GM21360 (cell line): ENCODE results near the gene SARS2.
"Not testable (repeated sequence)": the region's sequence is repeated elsewhere in the genome, so short reads cannot be mapped to it uniquely, and the experiment has no call there.

Experiments used
- ATAC-seq: cut with Tn5 transposase; IDR thresholded peaks from one replicate; pipeline ENCODE4 v1.9.1; 2021; ENCODE audit warnings: mild to moderate bottlenecking, moderate library complexity; ENCODE audit not compliant: unreplicated experiment

Gene SARS2

DNA sequence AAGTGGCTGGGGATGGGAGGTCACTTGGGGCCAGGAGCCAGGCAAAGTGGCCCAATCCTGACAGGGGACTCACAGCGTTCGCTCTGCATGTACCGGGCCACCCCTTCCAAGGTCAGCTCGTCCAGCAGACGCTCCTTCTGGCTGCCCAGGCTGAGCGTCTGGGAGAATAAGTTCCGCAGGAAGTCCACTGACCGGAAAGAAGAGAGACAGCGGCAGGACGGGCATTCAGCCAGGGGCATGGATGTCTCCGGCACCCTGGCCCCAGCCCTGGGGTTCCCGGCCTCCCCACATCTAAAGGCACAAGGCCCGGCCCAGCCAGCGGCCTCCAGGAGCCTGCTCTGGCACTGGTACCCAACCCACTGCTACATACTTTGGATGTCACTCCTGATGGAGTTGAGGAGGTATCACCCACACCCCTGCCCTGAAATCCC lies 37.2 kb downstream of the SARS2 start:
- ATAC-seq = no peak

DNA sequence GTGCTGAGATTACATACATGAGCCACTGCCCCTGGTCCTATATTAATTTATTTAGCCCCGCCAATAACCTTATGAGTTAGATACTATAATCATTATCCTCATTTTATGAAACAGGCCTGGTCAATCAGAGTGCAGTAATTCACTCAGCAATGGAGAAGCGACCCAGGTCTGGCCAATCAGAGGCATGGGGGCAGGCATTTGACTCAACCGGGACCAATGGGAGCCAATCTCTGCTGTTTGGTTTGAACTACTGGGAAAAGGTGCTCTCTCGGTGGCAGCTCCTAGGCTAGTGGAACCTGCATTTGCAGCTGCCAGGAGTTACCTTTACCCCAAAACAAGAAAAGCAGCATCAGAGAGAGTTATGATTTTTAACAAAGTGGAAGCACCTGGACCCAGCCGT lies 37.7 kb downstream of the SARS2 start:
- ATAC-seq = no peak

DNA sequence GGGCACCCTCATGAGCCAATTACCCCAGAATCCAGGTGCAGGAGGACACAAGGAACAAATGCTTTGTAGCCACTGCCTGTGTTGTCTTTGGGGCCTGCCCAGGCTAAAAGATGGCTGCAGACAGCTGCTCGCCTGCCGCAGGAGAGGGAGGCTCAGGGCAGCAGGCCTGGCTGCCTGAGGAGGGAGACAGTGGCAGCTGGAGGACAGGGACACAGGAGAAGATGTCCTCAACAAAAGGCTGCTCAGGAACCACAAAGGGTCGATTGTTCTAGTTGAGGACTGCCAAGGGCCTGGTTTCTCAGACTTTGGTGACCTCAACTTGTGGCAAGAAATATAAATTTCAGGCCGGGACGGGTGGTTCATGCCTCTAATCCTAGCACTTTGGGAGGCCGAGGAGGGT lies 38.8 kb downstream of the SARS2 start:
- no peak for ATAC-seq

DNA sequence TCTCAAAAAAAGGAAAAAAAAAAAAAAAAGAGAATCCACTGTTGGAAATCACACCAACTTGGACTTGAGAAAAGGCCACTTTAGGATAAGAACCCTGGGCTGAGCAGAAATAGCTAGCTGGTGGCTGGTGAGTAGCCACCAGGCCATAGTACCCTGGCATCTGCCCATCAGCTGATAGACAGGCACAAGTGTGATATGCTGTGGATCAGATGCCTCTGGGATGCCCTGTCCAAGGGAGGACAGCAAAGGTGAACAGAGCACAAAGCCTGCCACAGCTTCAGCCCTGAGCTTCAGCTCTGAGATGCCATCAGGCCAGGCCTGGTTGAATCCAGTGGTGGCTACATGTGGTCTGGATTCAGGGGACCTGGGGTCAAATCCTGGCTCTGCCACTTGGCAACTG lies 39.9 kb downstream of the SARS2 start:
- ATAC-seq = no peak

DNA sequence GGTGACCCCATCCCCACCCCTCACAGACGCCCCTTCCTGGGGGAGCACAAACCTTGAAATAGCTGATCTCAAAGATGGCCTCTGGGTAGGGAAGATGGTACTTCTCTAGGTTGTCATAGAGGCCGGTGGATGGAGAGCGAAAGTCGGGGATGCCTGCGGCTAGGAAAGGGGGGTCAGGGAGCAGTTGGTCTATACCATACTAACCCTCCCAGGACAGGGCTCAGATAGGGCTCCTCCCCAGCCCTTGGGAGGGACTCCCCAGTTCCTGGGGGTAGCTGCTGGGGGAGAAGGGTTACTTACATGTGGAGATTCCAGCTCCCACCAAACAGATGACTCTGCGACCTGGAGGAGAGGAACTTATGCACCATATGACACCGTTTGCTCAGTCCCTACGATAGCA lies 40.8 kb downstream of the SARS2 start:
- no peak for ATAC-seq

DNA sequence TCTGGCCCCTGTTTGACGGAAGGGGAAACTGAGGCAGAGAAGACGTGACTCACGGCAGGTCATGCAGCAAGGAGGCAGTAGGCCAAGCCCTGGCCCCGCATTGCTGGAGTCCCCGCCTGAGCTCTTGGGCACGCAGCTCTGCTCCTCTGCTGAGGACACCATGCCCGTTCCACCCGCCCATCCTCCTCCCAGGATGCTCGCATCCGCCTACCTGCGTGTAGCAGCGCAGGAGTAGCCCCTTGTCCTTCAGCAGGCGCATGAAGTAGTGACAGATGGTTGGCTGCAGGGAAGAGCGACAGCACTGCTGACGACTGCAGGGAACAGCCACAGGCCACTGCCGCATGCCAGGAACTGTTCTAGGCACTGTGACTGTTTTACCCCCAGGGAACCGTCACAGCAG lies 41.7 kb downstream of the SARS2 start:
- ATAC-seq = no peak

DNA sequence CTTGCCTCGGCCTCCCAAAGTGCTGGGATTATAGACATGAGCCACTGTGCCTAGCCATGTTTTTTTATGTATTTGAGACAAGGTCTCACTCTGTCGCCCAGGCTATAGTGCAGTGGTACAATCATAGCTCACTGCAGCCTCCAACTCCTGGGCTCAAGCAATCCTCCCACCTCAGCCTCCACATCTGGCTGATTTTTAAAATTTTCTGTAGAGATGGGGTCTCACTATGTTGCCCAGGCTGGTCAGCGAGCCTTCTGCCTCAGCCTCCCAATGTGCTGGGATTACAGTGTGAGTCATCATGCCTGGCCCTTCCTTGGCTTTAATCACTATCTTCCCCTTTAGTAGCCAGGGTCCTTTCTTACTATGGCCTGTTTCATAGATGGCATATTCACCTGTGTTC lies 45.9 kb downstream of the SARS2 start:
- ATAC-seq = not testable (repeated sequence)

DNA sequence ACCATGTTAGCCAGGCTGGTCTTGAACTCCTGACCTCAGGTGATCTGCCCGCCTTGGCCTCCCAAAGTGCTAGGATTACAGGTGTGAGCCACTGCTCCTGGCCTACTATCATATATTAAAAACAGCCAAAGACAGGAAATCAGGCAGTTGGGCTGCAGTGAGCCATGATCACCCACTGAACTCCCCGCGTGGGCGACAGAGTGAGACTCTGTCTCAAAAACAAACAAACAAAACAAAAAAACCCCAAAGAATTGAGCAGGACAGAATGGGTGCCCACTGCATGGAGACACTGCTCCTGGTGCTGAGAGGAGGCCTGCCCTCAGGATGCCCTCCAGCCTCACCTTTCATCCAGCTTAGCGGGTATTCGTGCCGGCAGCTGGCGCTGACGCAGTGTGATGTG lies 47.3 kb downstream of the SARS2 start:
- ATAC-seq = no peak

DNA sequence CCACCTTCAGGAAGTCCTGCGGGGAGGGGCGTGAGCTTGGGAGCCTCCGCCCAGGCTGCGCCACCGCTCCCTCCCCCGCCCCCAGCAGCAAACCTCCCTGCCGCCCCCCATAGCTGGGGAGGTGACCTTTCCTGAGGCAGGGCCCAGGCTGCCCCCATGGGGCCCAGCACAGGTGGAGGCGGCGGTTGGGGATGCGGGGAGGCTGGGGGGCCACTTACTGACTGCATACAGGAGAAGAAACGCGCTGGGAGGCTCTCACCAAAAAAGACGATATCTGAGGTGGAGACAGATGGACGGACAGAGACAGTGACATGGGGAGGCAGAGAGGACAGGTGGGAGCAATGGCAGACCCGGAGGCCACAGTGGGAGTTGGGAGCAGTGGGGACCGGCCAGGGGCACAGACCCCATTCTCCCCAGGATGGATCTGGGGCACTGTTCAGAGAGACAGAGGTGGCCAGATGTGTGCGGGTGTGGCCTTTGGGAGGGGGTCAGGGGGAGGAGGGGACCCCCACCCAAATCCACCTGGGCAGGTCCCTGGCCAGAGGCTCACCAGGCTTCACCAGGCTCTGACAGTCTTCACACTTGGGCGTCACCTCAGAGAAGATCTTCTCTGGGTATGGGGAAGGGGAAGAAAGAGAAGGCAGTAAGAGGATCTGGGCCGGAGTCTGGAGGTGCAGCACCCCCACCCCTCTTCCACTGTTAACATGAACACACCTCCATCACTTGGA lies 49.5 kb downstream of the SARS2 start:
- ATAC-seq = no peak

DNA sequence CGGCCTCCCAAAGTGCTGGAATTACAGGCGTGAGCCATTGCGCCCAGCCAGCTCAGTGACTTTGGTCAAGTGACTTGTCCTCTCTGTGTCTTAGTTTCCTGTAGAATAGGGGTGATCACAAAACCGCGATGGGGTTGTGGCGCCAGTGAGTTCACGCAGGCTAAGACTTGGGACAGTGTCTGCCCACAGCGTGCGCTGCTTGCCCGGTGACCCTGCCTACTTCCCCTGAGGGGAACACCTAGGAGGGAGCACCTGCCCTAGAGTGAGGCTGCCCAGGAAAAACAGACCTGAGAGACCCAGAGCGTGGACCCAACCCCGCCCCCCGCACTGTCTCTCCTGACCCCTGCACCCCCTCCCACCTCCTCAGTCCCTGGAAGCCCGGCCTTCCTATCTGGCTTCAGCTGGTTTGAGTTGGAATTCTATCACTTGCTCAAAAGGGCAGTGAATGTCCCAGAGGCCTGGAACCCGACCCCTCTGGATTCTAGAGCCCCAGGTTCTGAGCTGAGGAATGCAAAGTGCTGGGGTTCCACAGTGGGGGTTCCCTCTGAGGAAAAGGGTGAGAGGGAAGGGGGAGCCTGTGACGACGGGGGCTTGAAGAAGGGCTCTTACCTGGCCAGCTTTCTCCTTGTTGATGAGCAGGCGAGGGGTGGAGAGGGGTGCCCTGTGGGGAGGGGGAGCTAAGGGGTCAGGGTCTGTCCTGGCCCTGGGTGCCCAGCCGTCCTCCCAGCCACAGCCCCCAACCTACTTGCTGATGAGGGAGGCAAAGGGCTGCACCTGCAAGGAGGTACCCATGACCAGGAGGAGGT lies 50.3 kb downstream of the SARS2 start:
- ATAC-seq = no peak

DNA sequence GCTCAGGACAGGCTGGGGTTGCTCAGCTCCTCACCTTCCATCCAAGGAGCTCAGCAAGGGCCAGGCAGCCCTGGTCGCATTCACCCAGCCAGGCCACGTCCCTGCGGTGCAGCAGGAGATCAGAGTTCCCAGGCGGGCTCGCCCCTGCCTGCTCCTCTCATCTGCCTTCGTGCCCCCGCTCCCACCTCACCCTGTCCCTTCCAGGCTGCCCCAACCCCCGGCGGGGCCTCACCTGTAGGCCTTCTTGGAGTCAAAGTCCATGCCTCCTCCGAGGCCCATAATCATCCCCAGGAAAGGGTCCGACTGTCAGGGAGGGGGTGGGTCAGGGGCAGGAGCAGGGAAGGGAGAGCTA lies 51.2 kb downstream of the SARS2 start:
- no peak for ATAC-seq

DNA sequence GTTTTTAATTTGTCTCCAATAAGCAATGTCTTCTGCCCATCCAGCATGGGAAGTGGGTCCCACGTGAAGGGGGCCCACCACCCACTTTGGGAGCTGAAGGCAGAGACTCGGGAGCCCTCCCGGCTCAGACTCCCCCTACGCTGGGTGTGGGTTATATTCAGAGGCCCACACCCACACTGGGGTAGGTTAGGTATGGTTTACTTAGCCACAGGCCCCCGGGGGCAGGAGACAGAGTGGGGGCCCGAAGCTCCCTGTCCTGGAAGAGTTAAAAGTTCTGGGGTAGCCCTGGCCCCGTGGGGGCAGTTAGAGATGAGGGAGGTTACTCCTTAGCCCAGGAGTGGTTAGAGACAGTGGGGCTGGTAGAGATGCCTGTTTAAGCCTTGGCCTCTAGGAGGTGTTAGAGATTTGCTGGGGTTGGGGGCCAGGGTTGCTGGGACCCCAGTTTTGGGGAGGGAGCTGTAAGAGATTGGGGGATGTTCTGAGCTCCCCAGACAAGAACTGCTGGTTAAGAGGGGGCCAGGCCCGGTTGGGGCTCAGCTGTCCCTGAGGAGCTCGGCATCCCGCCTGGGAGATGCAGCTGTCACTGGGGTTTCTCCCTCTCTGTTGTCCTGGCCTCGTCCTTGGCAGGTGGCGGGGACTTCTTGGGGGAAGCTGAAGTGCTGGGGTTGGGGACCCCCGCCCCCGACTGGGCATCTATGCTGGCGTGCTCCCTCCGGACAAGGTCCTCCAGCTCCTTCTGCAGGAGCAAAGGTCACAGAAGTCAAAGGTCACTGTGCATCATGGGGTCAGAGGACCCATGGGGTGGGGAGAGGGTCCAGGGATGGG lies 51.8 kb downstream of the SARS2 start:
- no peak for ATAC-seq

DNA sequence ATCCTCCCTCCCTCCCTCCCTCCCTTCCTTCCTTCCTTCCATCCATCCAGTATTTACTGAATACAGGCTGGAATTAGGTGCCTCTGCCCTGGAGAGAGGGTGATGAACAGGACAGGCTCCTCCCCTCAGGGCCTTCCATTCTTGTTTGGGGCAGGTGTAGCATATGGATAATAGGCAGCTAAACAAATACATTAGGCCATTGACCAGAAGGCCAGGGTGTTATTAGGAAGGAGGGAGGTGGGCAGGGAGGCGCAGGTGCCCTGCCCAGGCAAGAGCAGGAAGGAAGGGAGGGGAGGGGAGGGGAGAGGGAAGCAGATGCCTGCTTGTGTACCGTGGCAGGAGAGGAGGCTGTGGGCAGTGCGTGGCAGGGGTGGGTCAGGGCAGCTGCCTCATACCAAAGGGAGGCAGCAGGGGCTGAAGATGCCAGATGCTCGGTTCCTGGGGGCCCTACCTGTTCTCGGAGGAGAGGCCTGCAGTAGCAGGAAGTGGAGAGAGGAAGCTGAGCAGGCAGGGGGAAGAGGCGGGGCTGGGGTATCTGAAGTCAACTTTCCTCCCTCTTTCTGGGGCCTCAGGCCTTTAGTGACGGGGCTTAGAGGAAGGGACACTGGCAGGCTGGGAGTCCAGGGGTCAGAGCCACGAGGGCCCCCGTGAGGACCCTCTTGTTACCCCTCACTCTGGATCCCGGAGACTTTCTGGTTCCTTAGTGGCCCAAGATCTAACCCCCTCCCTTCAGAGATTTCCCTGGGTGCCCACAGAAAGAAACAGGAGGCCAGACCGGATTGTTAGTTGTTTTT lies 52.6 kb downstream of the SARS2 start, which contains the start of gene RINL:
Gene RINL (minus strand): TSS at position 495 of the 794 bp plus-strand sequence. CDS start 1,533 bp downstream, outside the sequence.
- no peak for ATAC-seq

DNA sequence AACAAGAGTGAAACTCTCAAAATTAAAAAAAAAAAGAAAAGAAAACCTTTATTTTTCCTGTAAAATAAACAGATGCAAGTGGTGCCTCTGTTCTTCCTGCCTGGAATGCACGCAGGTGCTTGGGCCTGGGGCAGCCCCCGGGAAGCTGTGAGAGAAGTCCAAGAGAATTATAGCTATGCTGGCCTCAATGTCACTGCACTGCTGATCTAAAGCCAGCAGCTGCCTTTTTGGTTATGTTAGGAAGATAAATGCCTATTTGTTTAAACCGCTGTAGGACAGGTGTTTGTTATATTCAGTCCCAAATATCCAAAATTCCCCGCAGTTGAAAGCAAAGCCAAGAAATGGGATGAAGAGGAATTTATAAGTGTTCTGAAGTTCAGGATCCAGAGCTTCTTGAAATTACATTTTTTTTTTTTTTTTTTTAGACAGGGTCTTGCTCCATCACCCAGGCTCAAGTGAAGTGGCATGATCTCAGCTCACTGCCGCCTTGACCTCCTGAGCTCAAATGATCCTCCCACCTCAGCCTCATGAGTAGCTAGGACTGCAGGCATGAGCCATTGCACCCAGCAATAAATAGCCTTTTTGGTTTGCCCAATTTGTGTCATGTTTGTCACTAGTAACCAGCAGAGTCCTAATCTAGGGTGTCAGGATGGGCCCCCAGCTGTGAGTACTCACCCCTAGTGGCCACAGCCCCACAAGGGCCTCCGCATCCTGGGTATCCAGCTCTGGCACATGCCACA lies 54.7 kb downstream of the SARS2 start:
- ATAC-seq = no peak

DNA sequence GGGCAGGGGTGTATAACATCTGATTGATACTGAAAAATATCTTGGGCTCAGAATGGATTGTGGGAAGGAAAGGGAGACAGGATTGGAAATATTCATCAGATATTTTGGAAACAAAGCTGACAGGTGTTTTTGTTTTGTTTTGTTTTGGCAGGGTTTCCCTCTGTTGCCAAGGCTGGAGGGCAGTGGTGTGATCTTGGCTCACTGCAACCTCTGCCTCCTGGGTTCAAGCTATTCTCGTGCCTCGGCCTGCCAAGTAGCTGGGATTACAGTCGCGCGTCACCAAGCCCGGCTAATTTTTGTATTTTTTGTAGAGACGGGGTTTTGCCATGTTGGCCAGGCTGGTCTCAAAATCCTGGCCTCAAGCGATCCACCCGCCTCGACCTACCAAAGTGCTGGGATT lies 57.2 kb downstream of the SARS2 start:
- not testable (repeated sequence) for ATAC-seq

DNA sequence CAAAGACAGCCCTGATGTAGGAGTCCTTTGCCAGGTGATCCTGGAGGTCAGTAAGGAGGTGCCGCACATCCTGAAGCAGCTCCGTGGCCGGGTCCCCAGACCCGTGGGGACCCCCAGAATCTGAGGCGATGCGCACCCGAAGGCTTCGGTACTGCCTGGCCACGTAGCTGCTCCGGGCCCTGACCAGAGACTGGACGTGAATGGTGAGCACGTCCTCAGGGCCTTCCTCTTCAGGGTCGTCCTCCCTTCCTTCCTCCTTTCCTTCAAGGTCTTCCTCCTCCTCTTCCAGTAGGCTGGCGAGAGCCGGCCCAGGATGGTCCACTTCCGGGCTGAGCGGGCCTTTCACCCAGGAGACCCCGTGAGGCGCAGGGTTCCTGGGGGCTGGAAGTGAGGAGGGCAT lies 60.0 kb downstream of the SARS2 start:
- ATAC-seq = no peak

DNA sequence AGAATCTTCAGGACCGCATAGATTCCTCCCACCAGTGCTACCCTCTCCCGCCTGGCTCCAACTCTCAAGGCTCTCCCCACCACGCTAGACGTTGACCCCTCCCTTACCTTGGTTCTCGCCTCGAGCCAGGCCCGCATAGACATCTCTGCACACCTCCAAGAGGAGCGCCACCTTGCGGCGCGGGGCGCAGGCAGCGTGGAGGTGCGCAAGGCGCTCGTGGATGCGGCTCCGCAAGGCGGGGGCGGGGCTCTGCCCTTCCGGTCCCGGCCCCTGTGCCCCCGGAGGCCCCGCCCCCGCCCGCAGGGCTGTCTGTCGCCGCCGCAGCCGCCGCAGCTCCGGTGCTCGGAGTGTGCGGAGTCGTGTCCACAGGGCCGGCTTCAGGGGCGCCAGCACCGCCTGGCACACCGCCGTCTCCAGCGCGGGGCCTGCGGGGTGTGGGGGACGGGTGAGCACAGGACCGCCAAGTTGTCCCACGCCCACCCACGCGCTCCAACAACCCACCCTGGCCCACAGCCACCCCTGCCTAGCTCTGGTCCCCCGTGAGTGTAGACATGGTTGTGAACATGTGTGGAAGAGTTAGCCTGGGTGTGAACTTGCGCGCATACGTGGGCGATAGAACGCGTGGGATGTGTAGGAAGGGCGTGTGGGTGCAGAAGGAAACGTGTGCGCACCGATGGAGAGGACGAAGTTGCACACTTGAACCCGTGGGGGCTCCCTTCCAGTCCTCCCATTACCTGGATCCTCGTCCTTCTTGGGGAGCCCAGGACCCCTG lies 60.5 kb downstream of the SARS2 start:
- ATAC-seq = peak; percentile 64

DNA sequence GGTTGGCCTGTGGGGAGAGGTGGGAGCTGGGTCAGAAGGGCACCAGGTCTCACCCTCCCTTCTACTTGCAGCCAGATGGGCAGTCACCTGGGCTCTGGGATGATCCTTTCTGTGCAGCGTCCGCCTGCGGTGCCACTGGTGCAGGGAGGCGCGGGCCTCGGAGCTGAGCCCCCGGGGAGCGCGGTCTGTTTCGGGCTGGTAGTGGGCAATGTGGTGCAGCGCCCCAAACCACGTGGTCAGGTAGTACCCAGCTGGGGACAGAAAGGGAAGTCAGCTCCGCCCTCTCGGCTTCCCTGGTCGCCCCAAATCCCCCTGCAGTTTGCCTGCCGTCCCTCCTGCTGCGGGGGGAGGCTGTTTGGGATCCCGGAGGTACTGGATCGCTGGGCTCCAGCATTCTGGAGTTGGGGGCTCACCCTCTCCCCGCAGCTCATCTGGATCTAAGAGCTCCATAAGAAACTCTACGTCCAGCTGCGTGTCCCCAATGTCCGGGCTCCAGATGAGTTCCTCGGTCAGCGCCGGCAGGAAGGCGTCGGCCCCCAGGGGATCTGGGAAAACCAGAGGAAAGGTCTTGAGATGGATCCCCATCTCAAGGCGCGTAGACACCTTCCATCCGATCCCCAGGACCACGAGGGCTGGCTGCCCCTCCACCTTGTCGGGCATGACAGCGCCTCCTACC lies 61.3 kb downstream of the SARS2 start:
- no peak for ATAC-seq

DNA sequence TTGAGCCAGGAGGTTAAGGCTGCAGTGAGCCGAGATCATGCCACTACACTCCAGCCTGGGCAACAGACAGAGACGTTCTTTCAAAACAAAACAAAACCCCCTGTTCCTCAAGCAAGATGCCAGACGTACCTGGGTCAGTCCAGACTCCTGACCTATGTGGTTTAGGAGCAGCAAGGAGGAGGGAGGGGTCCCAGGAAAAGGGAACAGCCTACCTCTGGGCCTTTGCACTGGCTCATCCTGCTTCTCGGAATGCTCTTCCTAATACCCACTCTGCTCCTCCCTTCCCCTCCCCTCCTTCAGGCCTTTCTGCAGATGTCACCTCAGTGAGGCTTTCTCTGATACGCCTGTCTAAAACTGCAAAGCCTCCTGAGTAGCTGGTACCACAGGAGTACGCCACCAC lies 62.0 kb downstream of the SARS2 start:
- no peak for ATAC-seq
